B cell (primary cell): Measurements from ENCODE around the gene STUM. TPM values are rescaled to one million over a fixed set of nuclear protein-coding genes. Genes with fewer than 3 reads are reported as not detected.

ENCODE experiments used
- polyA plus RNA-seq: library from polyadenylated mRNA; depleted of rRNA; stranded (reverse); fragments of >200 nt; gene quantifications from 2 replicates; pipeline ENCODE4 v1.2.3, GENCODE V29; 2012
- total RNA-seq, 2 donors: library from RNA; stranded (reverse); fragments of 120-200 nt in 1 of 2; gene quantifications; 1 replicate in 1 of 2; 2 replicates in 1 of 2; pipeline versions ENCODE4 v1.2.3 to v1.2.4, GENCODE V29; 2013 to 2022

Gene STUM
- total and polyA plus RNA-seq, 2 donors (not counting 1 experiment from before 2014, with no cell fraction given), result 0.12 to 0.69 TPM

Other genes starting within 250 kb of the STUM start
- gene LIN9, start 239.6 kb upstream of the STUM start, total RNA-seq, result 6.4 and 6.7 TPM in 2 replicates
- gene LIN9, start 239.6 kb upstream of the STUM start, polyA plus RNA-seq, result 1.7 TPM in 2 replicates
- gene PARP1, start 140.7 kb upstream of the STUM start, total RNA-seq, result 180 and 187 TPM in 2 replicates
- 116 and 118 TPM in 2 replicates for gene PARP1, start 140.7 kb upstream of the STUM start, polyA plus RNA-seq
- 93.5 and 99.9 TPM in 2 replicates for gene ITPKB, start 190.5 kb downstream of the STUM start, total RNA-seq
- gene ITPKB, start 190.5 kb downstream of the STUM start, polyA plus RNA-seq, result 21.8 and 28.5 TPM in 2 replicates